Activated naive CD4-positive, alpha-beta T cell treated with anti-CD3 and anti-CD28 coated beads for 36 hours (primary cell): ENCODE measurements around the gene FREM1. TPM values are rescaled to one million over a fixed set of nuclear protein-coding genes. Genes with fewer than 3 reads are reported as not detected.
"Not testable (repeated sequence)": the region's sequence is repeated elsewhere in the genome, so short reads cannot be mapped to it uniquely, and the experiment has no call there.

Source experiments
- CTCF ChIA-PET: fragments of 350-600 bp; sonication (Branson Sonifier 250); formaldehyde crosslinking; loops from one replicate; lab custom pipeline; 2021; ENCODE audit warnings: antibody characterized with exemption; lab: Charles Lee
- DNase-seq: peaks from one replicate; pipeline ENCODE4 v3.0.0-alpha.2; 2020
- H3K27ac Mint-ChIP-seq: one replicate; pipeline ENCODE4 v1.8.0; 2021; ENCODE audit warnings: mild to moderate bottlenecking, mixed read lengths
- H3K27me3 Mint-ChIP-seq: one replicate; pipeline ENCODE4 v1.8.0; 2021; ENCODE audit warnings: low read depth, mixed read lengths
- H3K36me3 Mint-ChIP-seq: one replicate; pipeline ENCODE4 v1.8.0; 2021; ENCODE audit warnings: low read depth, mixed read lengths
- H3K4me1 Mint-ChIP-seq: one replicate; pipeline ENCODE4 v1.8.0; 2021; ENCODE audit warnings: low read depth, mixed read lengths
- H3K4me3 Mint-ChIP-seq: one replicate; pipeline ENCODE4 v1.8.0; 2021; ENCODE audit warnings: mild to moderate bottlenecking, moderate library complexity, mixed read lengths
- H3K9me3 Mint-ChIP-seq: one replicate; pipeline ENCODE4 v1.8.0; 2021; ENCODE audit warnings: mixed read lengths
- intact Hi-C: fragments of 100-400 bp; cut with micrococcal nuclease; formaldehyde crosslinking; loops from one replicate; pipeline ENCODE4 v1.15.1; 2023
- total RNA-seq, 2 experiments: library from RNA; stranded (reverse); gene quantifications; one replicate each; pipeline ENCODE4 v1.2.3, GENCODE V29; 2021

The FREM1 gene
- total RNA-seq, 2 experiments from 2014 or later, result not detected

DNA sequence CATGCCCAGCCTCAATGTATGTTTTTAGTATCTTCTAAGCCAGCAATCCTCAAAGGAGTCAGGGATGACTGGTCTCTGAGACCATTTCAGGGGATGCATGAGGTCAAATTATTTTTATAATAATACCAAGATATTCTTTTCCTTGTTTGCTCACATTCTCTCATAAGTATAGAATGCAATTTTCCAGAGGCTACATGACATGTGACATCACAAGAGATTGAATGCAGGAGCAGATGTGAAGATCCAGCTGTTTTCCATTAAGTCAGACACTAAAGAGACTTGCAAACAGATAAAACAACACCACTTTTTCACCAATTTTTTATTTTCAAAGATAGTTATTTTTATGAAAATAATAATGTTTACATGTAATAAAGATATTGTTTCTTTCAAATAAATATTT, 22.0 kb upstream of the FREM1 start:
- intact Hi-C loops, result no loop called here
- no peak for DNase-seq
- H3K9me3 Mint-ChIP-seq, result no peaks in the 10 kb centered on the region
- H3K4me1 Mint-ChIP-seq, result no peaks in the 10 kb centered on the region
- H3K27ac Mint-ChIP-seq, result no peak overlapping the region
- CTCF ChIA-PET, result no interaction called here
- no peaks in the 10 kb centered on the region for H3K27me3 Mint-ChIP-seq
- no peaks in the 10 kb centered on the region for H3K36me3 Mint-ChIP-seq
- no peak overlapping the region for H3K4me3 Mint-ChIP-seq

DNA sequence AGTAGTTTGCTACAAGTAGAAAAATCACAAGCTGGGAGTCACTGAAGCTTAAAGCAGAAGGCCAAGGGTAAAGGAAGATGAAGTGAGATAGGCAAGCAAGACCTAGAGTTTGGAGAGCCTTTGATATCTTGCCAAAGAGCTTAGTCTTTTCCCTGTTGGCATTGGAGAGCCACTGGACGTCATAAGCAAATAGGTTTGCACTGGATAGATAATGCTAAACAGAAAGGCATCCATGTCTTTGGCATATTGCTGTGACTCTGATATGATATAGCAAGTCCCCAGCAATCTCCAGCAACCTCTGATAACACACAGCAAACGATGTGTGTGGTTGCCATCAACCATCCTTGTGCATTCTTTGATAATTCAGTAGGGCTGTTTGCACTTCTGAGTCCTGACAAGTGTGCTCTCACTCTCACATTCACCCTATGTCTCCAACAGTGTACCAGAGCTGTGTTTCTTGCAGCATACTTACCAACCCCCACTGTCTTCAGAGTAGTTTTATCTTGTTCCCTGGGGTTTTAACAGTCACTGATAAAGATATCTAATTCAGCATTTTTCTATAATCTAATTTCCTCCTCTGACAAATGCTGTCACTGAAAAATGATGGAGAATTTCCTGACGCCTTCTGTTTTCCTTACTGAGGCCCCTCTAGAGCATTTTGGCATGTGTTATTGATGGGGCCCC, 16.9 kb upstream of the FREM1 start:
- no peaks in the 10 kb centered on the region for H3K9me3 Mint-ChIP-seq

DNA sequence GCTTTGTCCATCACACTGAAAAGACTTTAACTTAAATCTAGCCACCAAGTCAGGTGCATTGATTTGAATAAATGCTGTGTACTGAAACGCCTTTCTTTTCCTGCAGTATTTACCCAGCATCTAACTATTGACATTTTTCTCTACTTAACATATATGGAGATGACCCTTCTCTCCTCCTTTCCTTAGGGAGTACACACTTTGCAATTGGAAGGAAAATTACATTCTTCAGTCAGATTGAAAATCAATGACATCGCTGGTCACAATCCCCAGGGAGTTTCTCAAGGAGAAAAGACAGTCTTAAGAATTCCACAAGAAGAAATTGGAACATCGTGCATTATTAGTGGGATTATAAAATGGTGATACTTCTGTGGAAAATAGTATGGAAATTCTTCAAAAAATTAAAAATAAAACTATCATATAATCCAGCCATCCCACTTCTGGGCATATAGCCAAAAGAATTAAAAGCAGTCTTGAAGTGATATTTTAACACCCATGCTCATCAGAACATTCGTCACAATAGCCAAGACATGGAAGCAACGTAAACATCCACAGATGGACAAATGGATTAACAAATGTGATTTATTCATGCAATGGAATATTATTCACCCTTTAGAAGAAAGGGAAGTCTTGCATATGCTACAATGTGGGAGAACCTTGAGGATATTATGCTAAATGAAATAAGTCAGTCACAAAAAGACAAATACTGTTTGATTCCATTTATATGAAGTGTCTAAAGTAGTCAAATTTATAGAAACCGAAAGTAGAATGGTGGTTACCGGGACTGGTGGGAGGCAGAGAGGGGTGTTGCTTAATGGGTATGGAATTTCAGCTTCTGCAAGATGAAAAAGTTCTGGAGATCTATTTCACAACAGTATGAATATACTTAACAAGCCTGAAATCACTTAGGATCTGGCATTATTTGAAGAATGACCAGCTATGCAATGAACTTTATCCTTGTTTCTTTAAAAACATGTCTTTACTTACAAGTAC, 14.3 kb upstream of the FREM1 start:
- DNase-seq, result no peak
- intact Hi-C loops, result no loop called here
- Mint-ChIP-seq H3K36me3 (no peaks in the 10 kb centered on the region), H3K27me3 (no peaks in the 10 kb centered on the region), H3K4me3 (no peak overlapping the region), H3K27ac (no peak overlapping the region), H3K4me1 (peaks cover 3% of the 10 kb centered on the region), H3K9me3 (no peaks in the 10 kb centered on the region)
- CTCF ChIA-PET, result interaction anchor here (0.7 to 1.6 kb wide), 2 partner anchors 192 to 211 kb away, joined by 3 to 4 read pairs; no protein-coding TSS in a partner anchor

More for the DNA sequence above, 16.9 kb upstream of the FREM1 start:
- Mint-ChIP-seq H3K4me1 (peaks cover 3% of the 10 kb centered on the region), H3K36me3 (no peaks in the 10 kb centered on the region), H3K27me3 (no peaks in the 10 kb centered on the region), H3K27ac (no peak overlapping the region), H3K4me3 (no peak overlapping the region)
- CTCF ChIA-PET, result no interaction called here
- intact Hi-C loops, result no loop called here
- no peak for DNase-seq

DNA sequence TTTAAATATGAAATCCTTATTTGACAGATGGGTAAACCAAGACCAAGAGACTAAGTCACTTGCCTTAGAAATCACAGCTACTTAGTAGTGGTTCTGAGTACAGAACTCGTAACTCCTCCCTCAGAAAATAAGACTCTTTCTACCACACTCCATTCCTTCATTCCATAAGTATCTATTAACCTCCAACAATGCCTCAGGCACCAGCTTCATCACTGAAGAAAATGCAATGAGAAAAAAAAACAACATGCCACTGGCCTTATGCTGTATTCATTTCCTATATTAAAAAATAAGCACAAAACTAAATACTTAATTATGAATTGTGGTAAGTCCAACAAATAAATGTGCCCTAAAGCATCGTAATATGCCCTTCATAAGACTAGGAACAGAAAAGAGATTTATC, 13.5 kb upstream of the FREM1 start:
- H3K4me1 Mint-ChIP-seq, result peaks cover 3% of the 10 kb centered on the region
- no peaks in the 10 kb centered on the region for H3K9me3 Mint-ChIP-seq
- CTCF ChIA-PET, result interaction anchor here (0.7 to 1.6 kb wide), 2 partner anchors 193 to 211 kb away, joined by 3 to 4 read pairs; no protein-coding TSS in a partner anchor
- no peak for DNase-seq
- H3K27ac Mint-ChIP-seq, result no peak overlapping the region
- intact Hi-C loops, result no loop called here
- no peak overlapping the region for H3K4me3 Mint-ChIP-seq
- no peaks in the 10 kb centered on the region for H3K36me3 Mint-ChIP-seq
- no peaks in the 10 kb centered on the region for H3K27me3 Mint-ChIP-seq

DNA sequence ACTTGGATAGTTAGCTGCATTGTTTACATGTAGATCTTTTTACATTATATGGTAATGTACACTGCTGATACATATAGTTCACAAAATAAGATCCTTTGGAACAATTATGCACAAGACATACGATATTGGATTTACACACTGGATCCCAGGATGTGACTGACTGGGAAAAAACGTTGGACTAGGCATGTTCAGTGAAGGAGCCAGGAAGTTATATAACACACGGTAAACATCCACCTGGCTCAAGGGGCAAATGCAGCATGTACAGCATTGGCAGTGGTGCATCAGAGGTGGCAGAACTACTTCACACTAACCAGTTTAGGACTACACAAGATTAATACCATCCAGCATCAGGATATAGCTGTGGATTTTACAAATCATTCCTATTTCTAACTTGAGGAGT, 10.6 kb upstream of the FREM1 start:
- CTCF ChIA-PET, H3K27me3 Mint-ChIP-seq, DNase-seq, H3K27ac Mint-ChIP-seq, H3K4me1 Mint-ChIP-seq, intact Hi-C loops, H3K4me3 Mint-ChIP-seq, H3K9me3 Mint-ChIP-seq, H3K36me3 Mint-ChIP-seq: not testable (repeated sequence)

DNA sequence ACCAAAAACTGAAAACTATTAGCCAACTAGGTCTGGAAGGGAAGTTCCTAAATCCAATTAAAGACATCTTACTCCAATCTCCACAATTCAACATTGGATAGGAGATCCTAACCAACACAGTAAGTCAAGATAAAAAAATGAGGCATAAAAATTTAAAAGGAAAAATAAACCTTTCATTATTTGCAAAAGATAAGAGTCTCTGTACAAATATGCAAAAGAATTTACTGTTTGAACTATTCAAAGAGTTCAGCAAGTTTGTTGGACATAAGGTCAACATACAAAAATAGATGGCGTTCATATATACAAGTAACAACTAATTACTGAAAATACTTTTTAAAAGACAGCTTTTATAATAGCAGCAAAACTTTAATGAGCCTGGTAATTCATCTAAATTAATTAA, 3.1 kb upstream of the FREM1 start:
- DNase-seq, result no peak
- Mint-ChIP-seq H3K27me3 (no peaks in the 10 kb centered on the region), H3K27ac (no peak overlapping the region), H3K36me3 (no peaks in the 10 kb centered on the region), H3K9me3 (no peaks in the 10 kb centered on the region), H3K4me1 (no peaks in the 10 kb centered on the region), H3K4me3 (no peak overlapping the region)
- CTCF ChIA-PET, result no interaction called here
- intact Hi-C loops, result no loop called here

DNA sequence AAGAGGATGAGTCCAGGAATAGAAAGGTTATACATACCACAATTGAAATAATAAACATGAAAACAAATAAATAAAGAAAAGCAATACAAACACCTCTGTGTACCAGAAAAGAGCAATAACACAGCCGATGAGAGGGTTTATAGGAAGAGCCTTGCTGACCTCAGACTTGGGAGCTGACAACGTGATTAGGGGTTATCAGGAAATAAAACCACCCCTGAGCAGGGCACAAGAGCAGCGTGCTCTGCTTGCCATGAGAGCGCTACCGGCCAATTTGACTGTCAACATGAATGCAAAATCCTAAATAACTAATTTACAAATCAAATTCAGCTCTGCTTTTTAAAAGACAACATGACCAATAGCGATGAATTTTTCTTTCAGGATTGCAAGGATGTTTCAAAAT, 2.6 kb upstream of the FREM1 start:
- Mint-ChIP-seq H3K4me1 (no peaks in the 10 kb centered on the region), H3K9me3 (no peaks in the 10 kb centered on the region), H3K27me3 (no peaks in the 10 kb centered on the region), H3K36me3 (no peaks in the 10 kb centered on the region), H3K4me3 (no peak overlapping the region), H3K27ac (no peak overlapping the region)
- CTCF ChIA-PET, result no interaction called here
- DNase-seq, result no peak
- intact Hi-C loops, result no loop called here

DNA sequence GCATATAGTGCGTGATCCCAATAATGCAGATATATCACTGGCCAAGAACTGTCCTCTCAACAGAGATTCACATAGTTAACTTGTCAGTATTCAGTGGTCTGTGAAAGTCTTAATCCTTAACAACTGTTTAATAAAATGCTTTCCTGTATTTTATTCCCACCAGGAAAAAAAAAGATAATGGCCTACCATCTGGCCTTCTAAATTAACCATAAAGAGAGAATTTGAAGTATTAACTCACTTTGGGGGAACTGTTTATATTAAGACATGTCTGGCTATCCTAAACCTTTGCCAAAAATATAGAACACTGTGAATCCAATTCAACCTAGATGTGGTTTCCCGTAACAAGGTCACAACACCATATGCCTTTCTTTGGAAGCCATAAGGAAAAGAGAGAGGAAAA, 818 bp upstream of the FREM1 start:
- H3K4me3 Mint-ChIP-seq, result no peak overlapping the region
- peaks cover 2% of the 10 kb centered on the region for H3K27me3 Mint-ChIP-seq
- no peak overlapping the region for H3K27ac Mint-ChIP-seq
- CTCF ChIA-PET, result interaction anchor here (1.5 kb wide), 1 partner anchor 30 kb away, joined by 3 read pairs; no protein-coding TSS in a partner anchor
- no peaks in the 10 kb centered on the region for H3K36me3 Mint-ChIP-seq
- intact Hi-C loops, result no loop called here
- H3K4me1 Mint-ChIP-seq, result no peaks in the 10 kb centered on the region
- DNase-seq, result no peak
- H3K9me3 Mint-ChIP-seq, result no peaks in the 10 kb centered on the region

DNA sequence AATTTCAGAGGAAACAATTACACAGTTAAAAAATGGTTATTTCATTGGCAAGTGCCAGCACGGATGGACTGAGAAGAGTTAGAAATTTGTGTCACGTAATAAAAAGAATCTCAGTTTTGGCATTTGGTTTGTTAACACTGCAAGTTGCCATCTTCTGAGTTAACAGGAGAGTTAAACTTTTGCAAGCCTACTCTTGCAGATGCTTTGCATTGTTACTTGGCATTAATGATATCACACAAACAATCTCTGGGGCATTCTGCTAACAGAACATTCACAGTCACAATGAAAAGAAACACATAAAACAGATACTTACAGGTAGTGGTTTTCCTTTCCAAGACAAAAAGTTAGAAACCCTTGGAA, 647 bp downstream of the FREM1 start:
- intact Hi-C loops, result no loop called here
- H3K4me1 Mint-ChIP-seq, result no peaks in the 10 kb centered on the region
- no peaks in the 10 kb centered on the region for H3K36me3 Mint-ChIP-seq
- no peaks in the 10 kb centered on the region for H3K9me3 Mint-ChIP-seq
- no peak overlapping the region for H3K27ac Mint-ChIP-seq
- DNase-seq, result no peak
- CTCF ChIA-PET, result no interaction called here
- H3K4me3 Mint-ChIP-seq, result no peak overlapping the region
- peaks cover 2% of the 10 kb centered on the region for H3K27me3 Mint-ChIP-seq

DNA sequence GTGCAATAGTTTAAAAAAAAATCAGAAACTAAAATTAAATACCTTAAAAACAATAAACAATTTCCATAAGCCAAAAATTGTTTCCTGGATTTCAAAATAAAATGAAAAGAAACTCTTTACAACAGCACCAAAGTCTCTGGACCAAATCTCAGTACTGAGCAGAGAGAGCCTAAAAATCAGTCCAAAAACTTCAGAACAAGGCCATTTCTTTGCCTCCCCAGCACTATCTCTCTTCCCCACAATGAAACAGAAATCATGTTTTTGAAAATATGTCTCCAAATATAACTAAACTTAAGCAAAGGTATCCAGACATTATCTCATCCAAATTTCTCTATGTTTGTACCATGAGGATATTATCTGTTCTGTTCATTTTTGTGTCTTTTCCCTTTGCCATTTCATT, 1.0 kb downstream of the FREM1 start:
- no peak overlapping the region for H3K27ac Mint-ChIP-seq
- H3K4me1 Mint-ChIP-seq, result no peaks in the 10 kb centered on the region
- no peaks in the 10 kb centered on the region for H3K9me3 Mint-ChIP-seq
- DNase-seq, result no peak
- peaks cover 2% of the 10 kb centered on the region for H3K27me3 Mint-ChIP-seq
- H3K4me3 Mint-ChIP-seq, result no peak overlapping the region
- intact Hi-C loops, result no loop called here
- CTCF ChIA-PET, result interaction anchor here (0.8 kb wide), 1 partner anchor 8 kb away, joined by 3 read pairs; no protein-coding TSS in a partner anchor
- no peaks in the 10 kb centered on the region for H3K36me3 Mint-ChIP-seq

DNA sequence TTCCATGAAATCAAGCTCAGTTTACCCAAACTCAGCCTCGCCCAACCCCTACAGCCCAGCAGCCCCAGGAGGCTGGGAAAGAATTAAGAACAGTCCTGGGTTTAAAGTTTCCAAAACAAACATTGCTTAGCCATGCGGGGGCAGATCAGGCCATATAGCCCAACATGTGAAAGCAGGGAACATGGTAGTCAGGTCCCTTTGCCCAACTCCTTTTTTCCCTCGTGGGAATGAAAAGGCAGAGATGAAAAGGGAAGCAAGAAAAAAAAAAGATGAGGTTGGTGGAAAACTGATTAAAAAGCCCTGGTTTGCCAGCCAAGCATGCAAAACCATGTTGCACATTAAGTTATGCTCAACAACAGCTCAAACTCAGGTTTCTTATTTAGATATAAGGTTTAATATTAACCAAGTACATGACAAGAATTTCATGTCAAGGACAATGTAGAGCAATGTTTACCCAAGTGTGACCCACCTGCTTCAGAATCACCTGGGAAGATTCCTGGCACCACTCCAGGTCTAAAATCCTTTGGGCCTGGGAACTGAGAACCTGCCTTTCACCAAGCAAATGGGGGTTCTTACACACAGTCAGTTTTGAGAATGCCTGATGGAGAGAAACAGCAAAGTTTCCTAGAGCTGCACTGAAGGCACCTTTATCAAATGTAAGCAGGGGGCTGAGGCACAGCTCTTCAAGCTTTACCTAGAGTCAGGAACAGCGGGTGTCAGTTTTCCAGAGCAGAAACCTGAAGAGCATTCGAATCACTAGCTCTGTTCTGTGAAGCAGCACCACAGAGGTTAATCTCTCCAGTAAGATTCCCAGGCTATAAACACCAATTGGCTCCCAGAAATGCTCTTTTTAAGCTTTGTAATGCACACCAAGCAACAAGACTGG, 1.7 kb downstream of the FREM1 start:
- H3K27me3 Mint-ChIP-seq, result peaks cover 2% of the 10 kb centered on the region
- intact Hi-C loops, result no loop called here
- H3K4me3 Mint-ChIP-seq, result no peak overlapping the region
- H3K9me3 Mint-ChIP-seq, result no peaks in the 10 kb centered on the region
- CTCF ChIA-PET, result interaction anchor here (0.8 kb wide), 1 partner anchor 9 kb away, joined by 3 read pairs; no protein-coding TSS in a partner anchor
- DNase-seq, result no peak
- H3K27ac Mint-ChIP-seq, result no peak overlapping the region
- H3K36me3 Mint-ChIP-seq, result no peaks in the 10 kb centered on the region
- H3K4me1 Mint-ChIP-seq, result no peaks in the 10 kb centered on the region

DNA sequence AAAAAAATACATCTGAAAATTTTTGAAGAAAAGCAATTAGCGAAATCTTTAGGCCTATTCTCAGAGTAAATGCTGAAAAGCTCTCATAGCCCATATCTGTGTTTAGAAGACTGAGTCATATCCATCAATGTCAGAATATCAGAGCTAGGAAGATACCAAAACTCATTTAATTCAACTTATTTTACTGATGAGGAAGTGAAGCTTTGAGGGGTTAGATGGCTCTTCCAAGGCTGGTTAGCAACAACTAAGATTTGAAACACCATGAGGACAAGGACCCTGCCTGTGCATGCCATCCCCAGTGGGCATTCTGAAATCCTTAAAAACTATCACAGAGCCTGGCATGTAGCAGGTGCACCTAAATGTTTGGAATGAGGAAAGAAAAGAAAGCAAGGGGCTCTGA, 2.5 kb downstream of the FREM1 start:
- intact Hi-C loops, result no loop called here
- no peaks in the 10 kb centered on the region for H3K36me3 Mint-ChIP-seq
- no peak overlapping the region for H3K4me3 Mint-ChIP-seq
- DNase-seq, result no peak
- CTCF ChIA-PET, result interaction anchor here (1.0 kb wide), 1 partner anchor 10 kb away, joined by 3 read pairs; no protein-coding TSS in a partner anchor
- no peaks in the 10 kb centered on the region for H3K9me3 Mint-ChIP-seq
- H3K27ac Mint-ChIP-seq, result no peak overlapping the region
- H3K27me3 Mint-ChIP-seq, result peaks cover 2% of the 10 kb centered on the region
- no peaks in the 10 kb centered on the region for H3K4me1 Mint-ChIP-seq
